ENCODE data around the gene PRM1. TPM values are rescaled to one million over a fixed set of nuclear protein-coding genes. Genes with fewer than 3 reads are reported as not detected.

The PRM1 gene
- total RNA-seq, 1 donor, result not detected

DNA sequence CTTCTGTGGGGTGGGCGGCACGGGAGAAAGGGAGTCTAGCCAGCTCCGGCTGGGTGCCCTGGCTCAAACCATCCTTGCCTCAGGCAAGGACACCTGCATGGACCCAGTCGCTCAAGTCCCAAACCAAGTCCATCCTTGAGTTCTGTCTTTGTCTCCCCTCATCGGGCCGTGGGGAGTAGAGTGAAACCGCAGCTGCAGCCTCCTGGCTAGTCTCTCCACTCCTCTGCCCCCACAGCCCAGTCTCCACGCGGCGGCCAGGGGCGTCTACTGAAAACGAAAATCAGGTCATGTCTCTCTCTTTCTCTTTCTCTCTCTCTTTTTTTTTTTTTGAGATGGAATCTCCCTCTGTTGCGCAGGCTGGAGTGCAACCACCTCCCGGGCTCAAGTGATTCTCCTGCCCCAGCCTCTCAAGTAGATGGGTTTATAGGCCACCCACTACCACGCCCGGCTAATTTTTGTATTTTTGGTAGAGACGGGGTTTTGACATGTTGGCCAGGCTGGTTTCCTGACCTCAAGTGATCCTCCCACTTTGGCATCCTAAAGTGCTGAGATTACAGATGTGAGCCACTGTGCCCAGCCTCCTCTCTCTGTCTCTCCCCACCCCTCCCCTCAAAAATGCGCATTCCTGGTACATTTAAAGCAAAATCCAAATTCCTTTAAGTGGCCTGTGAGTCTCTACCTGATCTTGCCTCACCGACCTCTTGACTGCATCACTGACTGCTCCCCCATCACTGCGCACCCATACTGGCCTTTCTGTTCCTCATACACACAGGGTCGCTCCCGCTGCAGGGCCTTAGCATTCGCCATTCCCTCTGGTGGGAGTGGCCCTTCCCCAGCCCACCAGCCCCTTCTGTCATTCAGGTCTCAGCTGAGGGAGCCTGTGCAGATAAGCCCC lies 46.4 kb upstream of the PRM1 start:
- TF ChIP-seq, protein P1, sequence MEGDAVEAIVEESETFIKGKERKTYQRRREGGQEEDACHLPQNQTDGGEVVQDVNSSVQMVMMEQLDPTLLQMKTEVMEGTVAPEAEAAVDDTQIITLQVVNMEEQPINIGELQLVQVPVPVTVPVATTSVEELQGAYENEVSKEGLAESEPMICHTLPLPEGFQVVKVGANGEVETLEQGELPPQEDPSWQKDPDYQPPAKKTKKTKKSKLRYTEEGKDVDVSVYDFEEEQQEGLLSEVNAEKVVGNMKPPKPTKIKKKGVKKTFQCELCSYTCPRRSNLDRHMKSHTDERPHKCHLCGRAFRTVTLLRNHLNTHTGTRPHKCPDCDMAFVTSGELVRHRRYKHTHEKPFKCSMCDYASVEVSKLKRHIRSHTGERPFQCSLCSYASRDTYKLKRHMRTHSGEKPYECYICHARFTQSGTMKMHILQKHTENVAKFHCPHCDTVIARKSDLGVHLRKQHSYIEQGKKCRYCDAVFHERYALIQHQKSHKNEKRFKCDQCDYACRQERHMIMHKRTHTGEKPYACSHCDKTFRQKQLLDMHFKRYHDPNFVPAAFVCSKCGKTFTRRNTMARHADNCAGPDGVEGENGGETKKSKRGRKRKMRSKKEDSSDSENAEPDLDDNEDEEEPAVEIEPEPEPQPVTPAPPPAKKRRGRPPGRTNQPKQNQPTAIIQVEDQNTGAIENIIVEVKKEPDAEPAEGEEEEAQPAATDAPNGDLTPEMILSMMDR (IDR thresholded peaks at IDR 0.05; ENCODE audit: insufficient read depth, low read length), result no peak
- DNase-seq (ENCODE audit: low read depth), result no peak
- no peak overlapping the region for H3K4me3 ChIP-seq (ENCODE audit: low read depth, low read length)

DNA sequence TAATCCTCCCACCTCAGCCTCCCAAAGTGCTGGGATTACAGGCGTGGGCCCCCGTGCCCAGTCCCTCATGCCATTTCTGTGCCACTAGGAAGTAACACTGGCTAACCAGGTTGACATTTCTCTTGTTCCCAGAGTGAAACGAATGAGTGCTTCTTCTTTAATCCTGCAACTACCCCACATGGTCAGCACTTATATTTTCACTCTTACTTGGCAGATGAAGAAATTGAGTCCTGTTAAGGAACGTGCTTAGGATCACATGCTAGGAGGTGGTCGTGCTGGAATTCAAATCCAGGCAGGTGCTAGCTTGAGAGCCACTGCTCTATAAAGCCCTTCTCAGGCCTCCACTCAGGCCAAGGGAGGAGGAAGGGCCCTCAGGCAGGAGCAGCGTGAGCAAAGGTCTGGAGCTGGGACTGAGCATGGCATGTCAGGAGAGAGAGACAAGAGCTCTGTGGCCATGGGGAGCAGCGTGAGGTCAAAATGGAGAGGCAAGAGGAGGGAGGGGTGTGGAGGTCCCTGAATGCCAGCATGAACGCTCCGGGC lies 45.7 kb upstream of the PRM1 start:
- no peak overlapping the region for H3K4me3 ChIP-seq (ENCODE audit: low read depth, low read length)
- no peak for DNase-seq (ENCODE audit: low read depth)
- TF ChIP-seq, protein P1 (IDR thresholded peaks at IDR 0.05; ENCODE audit: insufficient read depth, low read length), result no peak

DNA sequence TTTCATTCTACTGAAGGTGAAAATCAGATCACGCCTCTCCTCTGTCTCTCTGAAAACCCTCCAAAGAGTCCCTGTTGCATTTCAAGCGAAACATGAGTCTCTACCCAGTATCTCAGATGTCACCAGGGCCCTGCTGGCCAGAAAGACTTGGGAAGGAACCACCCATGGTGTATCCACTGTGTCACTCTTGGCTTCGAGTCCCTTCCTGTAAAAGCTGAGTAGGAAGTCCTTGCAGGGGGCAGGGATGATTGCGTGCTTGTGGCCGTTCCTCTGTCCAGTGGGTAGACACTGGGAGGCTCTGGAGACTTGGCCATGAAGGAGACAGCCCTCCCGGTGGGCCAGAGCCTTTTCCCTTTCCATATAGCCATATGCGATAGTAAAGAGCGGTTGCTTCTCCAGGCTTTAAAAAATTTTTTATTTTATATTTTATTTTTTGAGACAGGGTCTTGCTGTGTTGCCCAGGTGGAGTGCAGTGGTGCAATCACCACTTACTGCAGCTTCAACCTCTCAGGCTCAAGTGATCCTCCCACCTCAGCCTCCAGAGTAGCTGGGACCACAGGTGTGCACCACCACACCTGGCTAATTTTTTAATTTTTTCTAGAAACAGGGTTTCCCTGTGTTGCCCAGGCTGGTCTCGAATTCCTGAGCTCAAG lies 45.1 kb upstream of the PRM1 start:
- no peak for DNase-seq (ENCODE audit: low read depth)
- TF ChIP-seq, protein P1 (IDR thresholded peaks at IDR 0.05; ENCODE audit: insufficient read depth, low read length), result no peak
- H3K4me3 ChIP-seq (ENCODE audit: low read depth, low read length), result no peak overlapping the region

DNA sequence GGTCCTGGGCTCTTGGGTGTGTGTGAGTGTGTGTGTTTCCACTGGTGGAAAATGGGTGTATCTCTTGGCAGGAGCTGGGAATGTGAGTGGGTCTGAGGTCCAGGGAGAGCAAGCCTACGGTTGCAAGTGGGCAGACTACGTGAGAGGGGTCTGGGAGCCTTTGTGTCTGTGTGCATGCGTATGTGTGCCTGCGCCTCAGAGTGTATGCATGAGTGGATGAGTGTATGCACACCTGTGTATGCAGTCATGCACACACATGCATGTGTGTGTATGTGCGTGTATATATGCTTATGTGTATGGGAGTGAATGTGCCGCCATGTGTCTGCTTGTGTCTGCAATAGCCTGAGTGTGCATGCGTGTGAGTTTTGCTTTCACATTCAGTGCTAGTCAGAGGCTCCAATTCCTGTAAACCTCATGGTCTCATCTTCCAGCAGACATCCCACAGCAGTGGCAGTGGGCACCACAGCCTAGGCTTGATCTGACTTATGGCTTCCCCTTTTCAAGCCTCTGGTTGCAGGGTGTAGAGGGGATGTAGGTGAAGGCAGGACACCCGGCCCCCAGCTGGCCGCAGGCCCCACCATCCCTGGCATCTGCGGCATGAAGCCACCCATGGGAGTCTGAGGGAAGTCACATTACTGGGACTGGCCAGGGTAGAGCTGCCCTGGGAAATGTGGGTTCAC lies 44.4 kb upstream of the PRM1 start:
- no peak for DNase-seq (ENCODE audit: low read depth)
- no peak overlapping the region for H3K4me3 ChIP-seq (ENCODE audit: low read depth, low read length)
- TF ChIP-seq, protein P1 (IDR thresholded peaks at IDR 0.05; ENCODE audit: insufficient read depth, low read length), result no peak

DNA sequence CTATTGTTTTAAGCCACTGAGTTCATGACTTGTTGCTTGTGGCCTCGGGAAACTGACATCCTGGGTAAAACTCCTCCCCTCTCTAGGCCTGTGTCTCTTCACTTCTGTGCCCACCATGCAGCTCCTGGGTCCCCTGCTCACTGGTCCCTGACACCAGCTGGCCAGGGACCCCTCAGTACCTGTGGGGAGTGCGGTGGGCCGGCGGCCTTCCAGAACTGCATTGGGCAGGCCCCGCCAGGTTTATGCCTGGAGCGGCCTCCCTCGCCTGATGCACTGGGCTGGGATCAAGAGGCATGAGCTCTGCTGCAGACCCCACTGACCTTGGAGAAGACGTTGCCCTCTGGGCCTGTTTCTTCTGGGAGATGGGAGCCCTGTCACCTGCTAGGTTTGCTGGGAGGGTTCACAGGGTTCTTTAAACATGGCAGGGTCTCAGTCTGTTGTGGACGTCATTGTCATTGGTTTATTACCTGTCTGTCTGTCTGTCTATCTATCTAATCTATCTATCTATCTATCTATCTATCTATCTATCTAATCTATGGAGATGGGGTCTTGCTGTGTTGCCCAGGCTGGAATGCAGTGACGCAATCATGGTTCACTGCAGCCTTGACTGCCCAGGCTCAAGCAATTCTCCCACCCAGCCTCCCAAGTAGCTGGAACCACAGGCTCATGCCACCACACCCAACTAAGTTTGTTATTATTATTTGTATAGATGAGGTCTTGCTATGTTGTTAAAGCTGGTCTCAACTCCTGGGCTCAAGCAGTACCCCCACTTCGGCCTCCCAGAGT lies 42.6 kb upstream of the PRM1 start:
- no peak overlapping the region for H3K4me3 ChIP-seq (ENCODE audit: low read depth, low read length)
- no peak for DNase-seq (ENCODE audit: low read depth)
- TF ChIP-seq, protein P1 (IDR thresholded peaks at IDR 0.05; ENCODE audit: insufficient read depth, low read length), result no peak

DNA sequence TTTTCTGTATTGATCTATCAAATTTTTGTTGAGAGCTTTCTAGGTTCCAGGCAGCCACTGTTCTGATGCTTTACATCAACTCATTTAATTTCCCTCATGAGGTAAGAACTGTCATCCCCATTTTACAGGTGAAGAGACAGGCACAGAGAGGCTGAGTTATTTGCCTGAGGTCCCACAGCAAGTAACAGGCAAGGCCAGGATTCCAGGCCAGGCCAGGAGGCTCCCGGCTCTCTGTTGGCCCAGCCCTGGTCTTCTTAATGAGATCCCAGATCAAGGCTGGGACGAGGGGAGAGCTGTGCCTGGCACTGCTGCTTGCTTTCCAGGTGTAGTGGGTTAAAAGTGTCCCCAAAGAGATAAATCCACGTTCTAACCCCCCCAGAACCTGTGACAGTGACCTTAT lies 41.7 kb upstream of the PRM1 start:
- no peak for DNase-seq (ENCODE audit: low read depth)
- no peak overlapping the region for H3K4me3 ChIP-seq (ENCODE audit: low read depth, low read length)
- TF ChIP-seq, protein P1 (IDR thresholded peaks at IDR 0.05; ENCODE audit: insufficient read depth, low read length), result no peak

Data from fibroblast of the aortic adventitia (primary cell).